GM21528 (cell line): Measurements from ENCODE around the gene NPTN.
A peak's percentile ranks its signal among the peaks of the same experiment; 100 is the strongest.

Experiments used
- ATAC-seq: cut with Tn5 transposase; IDR thresholded peaks from one replicate; pipeline ENCODE4 v1.9.1; 2021; ENCODE audit warnings: mild to moderate bottlenecking, moderate library complexity; ENCODE audit not compliant: unreplicated experiment, low FRiP score

Gene NPTN

DNA sequence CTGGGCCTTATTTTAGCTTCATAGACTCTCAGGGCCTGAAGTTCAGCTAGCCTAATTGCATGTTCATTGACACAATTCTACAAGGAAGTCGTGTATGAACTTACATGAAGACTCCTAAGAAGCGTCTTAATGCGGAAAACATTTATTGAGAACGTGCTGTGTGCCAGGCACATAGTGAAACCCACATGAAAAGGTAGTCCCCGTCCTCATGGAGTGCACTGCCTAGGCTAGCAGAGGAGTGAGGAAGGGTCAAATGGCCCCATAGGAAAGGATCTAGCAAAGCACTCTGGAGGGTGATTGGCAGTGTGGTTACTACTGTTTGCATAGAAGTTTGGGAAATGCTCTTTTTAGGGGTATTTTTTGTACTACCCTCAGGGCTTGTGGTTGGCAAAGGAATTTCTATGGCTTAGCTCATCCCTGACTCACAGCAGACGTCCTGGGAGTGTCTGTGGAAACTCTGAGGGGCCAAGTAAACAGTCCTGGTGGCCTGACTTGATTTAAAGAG lies 854 bp upstream of the NPTN start:
- ATAC-seq = no peak

DNA sequence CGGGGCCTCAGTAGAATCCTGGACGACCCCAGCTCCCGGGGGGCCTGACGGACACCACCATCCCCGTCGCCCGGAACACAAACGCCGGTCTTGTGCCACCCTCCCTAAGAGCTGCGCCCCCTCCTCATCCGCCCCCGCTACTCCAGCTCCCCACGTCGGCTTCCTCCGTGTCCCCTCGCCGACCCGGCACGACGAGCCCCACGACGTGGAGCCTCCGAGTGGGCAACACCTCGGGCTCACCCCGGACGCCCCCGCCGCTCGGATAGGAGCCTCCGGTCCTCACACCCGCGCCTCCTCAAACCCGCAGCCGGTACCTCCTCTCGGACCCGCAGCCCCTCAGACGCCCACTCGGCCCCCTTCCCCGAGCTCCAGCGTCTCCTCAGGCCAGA lies 525 bp downstream of the NPTN start:
- ATAC-seq = peak; percentile 7

DNA sequence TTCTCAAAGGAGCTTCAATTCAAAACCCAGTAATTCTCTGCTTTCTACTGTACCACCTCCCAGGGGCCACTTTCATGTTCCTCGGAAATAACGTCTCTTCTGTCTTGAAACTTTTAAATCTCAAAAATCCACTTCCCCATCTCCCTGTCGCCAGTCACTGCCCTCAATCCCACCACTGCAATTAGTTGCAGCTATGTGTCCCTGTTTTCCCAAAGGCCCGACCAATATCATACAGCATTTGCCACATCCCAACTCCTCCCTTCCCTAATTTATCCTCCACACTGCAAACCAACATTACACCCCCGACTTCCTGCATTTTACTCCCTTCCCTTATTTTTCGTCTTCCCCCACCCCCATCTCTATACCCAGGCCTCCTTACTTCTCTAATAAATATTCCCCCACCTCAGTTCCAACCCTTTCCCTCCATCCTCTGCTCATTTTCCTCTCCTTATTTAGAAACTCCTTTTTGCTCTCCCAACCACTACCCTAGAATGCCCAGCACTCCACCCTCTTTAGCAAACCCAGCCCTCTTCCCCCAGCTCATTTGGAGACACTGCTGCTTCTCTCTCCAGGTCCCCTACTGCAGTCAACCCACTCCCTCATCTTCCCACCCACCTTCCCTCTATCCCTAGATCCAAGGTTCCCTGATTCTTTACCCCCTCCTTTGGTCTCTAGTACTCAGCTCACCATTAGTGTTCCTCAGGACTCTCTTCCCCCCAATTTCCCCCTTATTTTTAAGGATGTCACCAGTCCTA lies 1.1 kb downstream of the NPTN start:
- no peak for ATAC-seq

DNA sequence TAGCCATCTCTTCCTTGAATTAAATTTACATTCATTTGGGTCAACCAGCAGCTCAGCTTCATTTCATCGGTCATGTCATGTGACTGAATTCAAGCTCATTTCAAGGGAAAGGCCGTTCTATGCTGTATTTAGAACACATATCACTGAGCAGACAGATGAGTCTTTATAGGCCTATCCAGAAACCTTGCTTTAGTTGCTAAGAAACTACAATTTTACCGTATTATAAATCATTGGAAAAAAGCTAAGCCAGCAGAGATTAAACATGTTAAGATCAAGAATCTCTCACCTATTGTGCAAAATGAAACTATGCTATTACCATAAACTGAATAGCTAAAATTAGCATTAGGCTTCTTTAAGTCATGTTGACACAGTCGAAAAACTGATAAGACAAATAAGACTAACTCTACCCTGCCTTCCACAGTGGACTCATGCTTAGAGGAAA lies 2.2 kb downstream of the NPTN start:
- ATAC-seq = no peak

- no peak for ATAC-seq
These were observed 3.3 kb downstream of the NPTN start for GRCh38 chr15:73629798-73630429.

GRCh38 chr15:73628976-73629797 lies 4.0 kb downstream of the NPTN start:
- no peak for ATAC-seq

- ATAC-seq = no peak
These were observed 5.1 kb downstream of the NPTN start for GRCh38 chr15:73628102-73628501.

- ATAC-seq = no peak
These were observed 7.1 kb downstream of the NPTN start for GRCh38 chr15:73626072-73626471.

DNA sequence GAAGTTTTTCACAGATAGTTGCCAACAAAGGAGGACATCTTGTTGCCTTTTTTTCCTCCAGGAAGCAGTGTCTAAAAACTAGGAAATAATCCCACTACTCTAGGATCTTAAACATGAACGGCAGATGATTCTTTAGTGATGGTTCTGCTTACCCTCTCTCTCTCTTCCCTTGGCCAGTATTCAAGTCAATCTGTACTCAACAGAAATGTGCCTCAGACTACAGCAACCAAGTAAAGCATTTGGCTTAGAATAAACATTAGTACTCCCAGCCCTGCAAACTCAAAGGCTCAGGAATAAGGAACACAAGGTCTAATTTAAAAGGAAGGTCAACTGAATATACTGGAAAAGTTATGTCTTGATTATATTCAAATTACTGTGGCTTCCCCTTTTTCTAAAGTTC lies 8.7 kb downstream of the NPTN start:
- no peak for ATAC-seq

DNA sequence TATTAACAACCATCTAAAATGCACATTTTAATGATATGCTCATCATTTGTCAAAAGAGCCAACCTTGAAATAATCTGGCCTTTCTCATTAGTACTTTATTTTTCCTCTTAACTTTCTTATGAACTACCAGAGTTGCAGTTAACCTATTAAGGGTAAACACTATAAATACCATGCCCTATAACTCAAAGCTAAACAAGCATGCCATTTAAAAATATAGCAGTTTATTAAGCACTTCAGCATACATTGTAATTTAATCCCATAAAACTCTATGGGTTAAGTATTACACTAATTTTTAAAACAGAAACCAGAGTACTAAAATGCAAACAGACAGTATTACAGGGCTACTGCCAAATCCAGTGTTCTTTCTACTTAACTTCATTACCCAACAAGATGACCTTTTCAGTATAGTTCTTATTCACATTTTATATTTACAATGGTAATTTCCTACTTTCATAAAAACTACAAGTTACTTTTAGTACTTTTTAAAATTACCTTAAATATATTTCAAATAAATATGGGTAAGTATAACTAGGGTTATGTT lies 11.8 kb downstream of the NPTN start:
- ATAC-seq = no peak

DNA sequence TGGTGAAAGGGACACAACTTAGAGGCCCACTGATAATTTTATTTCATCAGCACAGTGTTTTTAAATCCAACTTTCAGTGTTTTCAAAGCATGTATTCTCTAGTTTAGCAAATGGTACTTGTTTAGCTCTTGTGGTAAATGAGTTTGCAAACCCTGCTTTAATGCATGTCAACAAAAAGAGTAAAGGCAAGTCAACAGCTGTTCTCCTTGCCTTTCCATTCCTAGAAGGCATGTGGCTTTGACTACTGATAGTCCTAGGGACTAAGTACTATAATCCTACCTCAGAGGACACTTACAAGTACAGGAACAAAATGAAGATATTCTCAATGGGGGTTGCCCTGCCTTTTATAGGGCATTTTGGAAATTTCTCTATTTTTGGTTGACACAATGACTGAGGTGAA lies 13.1 kb downstream of the NPTN start:
- no peak for ATAC-seq

DNA sequence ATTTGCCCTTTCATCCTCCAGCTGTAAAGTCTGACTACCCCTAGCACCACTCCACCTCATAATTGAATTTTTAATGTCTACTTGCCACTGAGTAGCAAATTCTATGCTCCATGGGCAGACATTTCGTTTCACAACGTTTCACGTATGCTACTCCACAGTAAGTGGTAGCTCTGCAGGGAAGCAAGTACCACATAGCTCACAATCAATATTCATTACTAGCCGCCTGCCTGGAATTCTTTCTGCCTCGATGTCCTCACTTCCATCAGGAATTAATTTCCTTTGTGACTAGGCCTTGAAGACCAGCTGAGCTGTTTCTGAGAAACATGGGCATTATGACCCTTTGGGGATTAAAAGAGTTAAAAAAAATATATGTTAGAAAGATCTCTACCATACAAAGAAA lies 15.3 kb downstream of the NPTN start:
- ATAC-seq = no peak

DNA sequence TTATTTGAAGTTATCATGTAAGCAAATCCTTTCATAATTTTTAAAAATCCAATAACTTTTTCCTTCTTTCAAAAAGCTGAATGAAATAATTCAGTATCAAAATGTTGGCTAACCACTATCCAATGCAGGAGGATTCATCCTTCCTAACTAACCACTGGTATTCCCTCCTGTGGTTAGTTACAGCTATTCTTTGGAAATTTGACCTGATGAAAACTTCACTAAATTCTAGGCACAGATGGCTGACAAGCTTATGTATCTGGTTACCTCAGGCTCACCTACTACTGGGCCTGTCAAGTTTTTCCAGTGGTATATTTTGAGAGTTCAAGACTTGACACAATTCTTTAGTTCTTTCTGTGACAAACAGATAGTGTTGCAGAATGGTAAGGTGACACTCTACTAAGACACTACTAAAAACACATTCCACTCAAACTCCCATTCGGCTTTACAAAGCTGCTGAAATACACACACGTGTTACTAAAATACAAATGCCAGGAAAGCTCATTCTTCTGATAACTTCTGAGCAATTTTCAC lies 15.8 kb downstream of the NPTN start:
- ATAC-seq = no peak

DNA sequence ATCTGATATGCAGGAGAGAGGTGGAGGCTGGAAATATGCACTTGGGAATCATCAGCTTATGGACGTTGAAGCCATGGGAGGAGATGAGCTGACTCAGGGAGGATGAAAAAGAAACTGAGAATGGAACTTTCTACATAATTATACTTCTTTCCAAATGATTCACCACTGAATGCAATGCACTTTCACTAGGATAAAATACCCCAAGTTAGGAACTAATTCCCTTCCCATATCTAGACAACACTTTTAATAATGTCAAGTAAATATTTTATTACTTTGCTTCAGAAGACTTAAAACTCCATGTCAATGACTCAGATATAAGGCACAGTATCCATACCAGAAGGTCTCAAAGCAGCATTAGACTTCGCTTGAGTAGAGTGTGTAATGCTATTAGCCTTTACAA lies 24.2 kb downstream of the NPTN start:
- ATAC-seq = no peak

DNA sequence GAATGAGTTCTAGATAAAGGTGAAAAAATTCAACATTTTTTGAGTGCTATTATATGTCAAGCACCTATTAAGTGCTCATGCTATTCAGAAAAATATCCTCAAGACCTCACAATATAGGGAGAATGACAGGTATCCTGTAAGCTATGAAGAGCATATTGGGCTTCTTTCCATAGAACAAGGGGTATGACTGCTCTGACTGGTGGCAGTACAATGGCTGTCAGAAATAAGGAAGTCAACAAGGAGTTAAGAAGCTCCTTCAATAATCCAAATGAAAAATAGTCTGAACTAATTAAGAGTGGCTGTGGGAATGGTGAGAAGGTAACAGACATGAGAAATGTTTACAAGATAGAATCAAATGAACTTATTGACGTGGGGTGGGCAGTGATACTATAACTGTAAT lies 24.7 kb downstream of the NPTN start:
- ATAC-seq = no peak

DNA sequence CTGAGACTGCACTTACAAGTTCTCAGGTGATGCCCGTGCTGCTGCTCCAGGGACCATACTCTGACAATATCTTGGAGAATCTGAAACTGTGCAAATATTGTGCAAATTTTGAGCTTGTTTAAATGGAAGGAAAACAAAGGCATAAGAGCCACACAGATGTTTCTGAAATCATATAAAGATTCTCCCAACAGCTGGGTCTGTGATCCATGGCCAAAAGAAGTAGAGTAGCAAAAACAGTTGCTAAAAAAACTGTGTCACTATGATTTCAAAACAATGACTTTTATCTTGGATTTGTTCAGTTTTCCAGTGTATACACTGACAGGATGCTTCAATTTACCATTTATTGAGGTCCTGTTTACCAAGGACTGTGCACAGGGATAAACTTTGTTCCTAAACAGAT lies 25.3 kb downstream of the NPTN start:
- no peak for ATAC-seq

DNA sequence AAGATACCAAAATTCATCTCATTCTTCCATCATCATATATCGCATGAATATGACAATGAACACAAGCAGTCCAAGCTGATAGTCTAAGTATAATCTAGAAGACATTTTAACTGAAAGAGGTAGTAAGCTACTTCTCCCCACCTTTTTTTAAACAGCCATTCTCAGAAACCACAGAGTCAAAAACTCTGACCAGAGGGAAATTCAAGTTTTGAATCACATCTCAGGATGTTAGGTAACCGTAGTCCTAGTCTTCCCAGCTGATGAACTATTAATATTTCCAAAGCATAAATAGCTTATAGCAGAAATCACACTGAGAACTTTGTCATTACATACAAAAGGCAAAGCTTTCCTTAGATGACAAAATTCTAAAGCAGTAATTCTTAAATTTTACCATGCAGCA lies 25.8 kb downstream of the NPTN start:
- no peak for ATAC-seq

GRCh38 chr15:73605759-73606436 lies 27.3 kb downstream of the NPTN start:
- no peak for ATAC-seq

- no peak for ATAC-seq
These were observed 28.7 kb downstream of the NPTN start for GRCh38 chr15:73604477-73604876.

GRCh38 chr15:73602992-73603391 lies 30.2 kb downstream of the NPTN start:
- ATAC-seq = no peak
